Measurements from ENCODE around the gene SYCE1L. TPM values are rescaled to one million over a fixed set of nuclear protein-coding genes. Genes with fewer than 3 reads are reported as not detected.

SYCE1L gene
- total RNA-seq = 8.2 TPM in 1 of 2 replicates, not detected in the other

GRCh38 chr16:77199211-77199610 lies at the start of gene SYCE1L:
SYCE1L (plus strand) TSS chr16:77199408; CDS start chr16:77199452, 44 bp downstream.

GRCh38 chr16:77190478-77191258 lies 8.5 kb upstream of the SYCE1L start, which contains the start of gene MON1B:
MON1B (plus strand) TSS chr16:77191190; CDS start chr16:77191486, 296 bp downstream.

Other genes with a start within 250 kb of the SYCE1L start
- 18.2 and 21.9 TPM in 2 replicates for gene MON1B, start 8.2 kb upstream of the SYCE1L start, total RNA-seq
- gene ADAMTS18, start 235.6 kb downstream of the SYCE1L start, total RNA-seq = 0.82 and 1.9 TPM in 2 replicates